HG02798 (cell line): ENCODE measurements around the gene MAGEB6.
"Not testable (repeated sequence)": the region's sequence is repeated elsewhere in the genome, so short reads cannot be mapped to it uniquely, and the experiment has no call there.

Experiments used
- ATAC-seq: cut with Tn5 transposase; IDR thresholded peaks from one replicate; pipeline ENCODE4 v1.9.1; 2021; ENCODE audit warnings: mild to moderate bottlenecking; ENCODE audit not compliant: unreplicated experiment, poor library complexity

The MAGEB6 gene

GRCh38 chrX:26192204-26192603 lies at the start of gene MAGEB6:
TSS of gene MAGEB6 (plus strand) at chrX:26192440. CDS start at chrX:26193847, 1,407 bp downstream.
- no peak for ATAC-seq

GRCh38 chrX:26146024-26146423 lies 46.2 kb upstream of the MAGEB6 start:
- no peak for ATAC-seq

- ATAC-seq = no peak
Observed at GRCh38 chrX:26160301-26160700, 31.9 kb upstream of the MAGEB6 start, which contains the start of gene MAGEB6B. TSS of gene MAGEB6B (plus strand) at chrX:26160601. CDS start at chrX:26160601, 0 bp downstream.

GRCh38 chrX:26203561-26203960 lies 11.3 kb downstream of the MAGEB6 start:
- no peak for ATAC-seq

DNA sequence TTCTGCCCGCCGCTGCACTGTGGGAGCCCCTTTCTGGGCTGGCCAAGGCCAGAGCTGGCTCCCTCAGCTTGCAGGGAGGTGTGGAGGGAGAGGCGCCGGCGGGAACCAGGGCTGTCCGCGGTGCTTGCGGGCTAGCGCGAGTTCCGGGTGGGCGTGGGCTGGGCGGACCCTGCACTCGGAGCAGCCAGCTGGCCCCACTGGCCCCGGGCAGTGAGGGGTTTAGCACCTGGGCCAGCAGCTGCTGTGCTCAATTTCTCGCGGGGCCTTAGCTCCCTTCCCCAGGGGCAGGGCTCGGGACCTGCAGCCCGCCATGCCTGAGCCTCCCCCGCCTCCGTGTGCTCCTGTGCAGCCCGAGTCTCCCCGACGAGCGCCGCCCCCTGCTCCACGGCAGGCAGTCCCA lies 12.5 kb downstream of the MAGEB6 start:
- ATAC-seq = not testable (repeated sequence)

GRCh38 chrX:26208012-26208411 lies 15.8 kb downstream of the MAGEB6 start:
- no peak for ATAC-seq

GRCh38 chrX:26215869-26216268 lies 23.6 kb downstream of the MAGEB6 start, which contains the start of gene MAGEB5:
TSS of gene MAGEB5 (plus strand) at chrX:26216169. CDS start at chrX:26217302, 1,133 bp downstream.
- ATAC-seq = no peak

- no peak for ATAC-seq
Observed at GRCh38 chrX:26219351-26219750, 27.1 kb downstream of the MAGEB6 start.

- no peak for ATAC-seq
Observed at GRCh38 chrX:26234177-26234576, 41.9 kb downstream of the MAGEB6 start.
